Measurements from ENCODE around the gene ATOH7. TPM values are rescaled to one million over a fixed set of nuclear protein-coding genes. Genes with fewer than 3 reads are reported as not detected.

The ATOH7 gene
- total RNA-seq, 1 experiment from 2014 or later, result 1.1 TPM

- no peak overlapping the region for H3K4me3 ChIP-seq (ENCODE audit: low read length)
- peak overlapping the region; percentile 3; the same call in 1 of the 2 replicates for H3K4me2 ChIP-seq (ENCODE audit: low read length)
- no peak overlapping the region for H3K9ac ChIP-seq (ENCODE audit: low read length)
- no peaks in the 10 kb centered on the region for H4K20me1 ChIP-seq (ENCODE audit: low read length)
- no peaks in the 10 kb centered on the region for H3K27me3 ChIP-seq (ENCODE audit: low read length)
- no peak overlapping the region for H2AFZ ChIP-seq (ENCODE audit: low read length)
- intact Hi-C loops (cut with micrococcal nuclease), result no loop called here
- ATAC-seq (0 out of 2 replicates have a peak, but pooled peaks have one; percentile 7), DNase-seq (peak; percentile 65)
- no peaks in the 10 kb centered on the region for H3K79me2 ChIP-seq (ENCODE audit: low read length)
- ChIA-PET CTCF (no interaction called here), POLR2A (ENCODE audit: unreplicated experiment) (no interaction called here)
- H3K9me3 ChIP-seq (ENCODE audit: low read length), result no peaks in the 10 kb centered on the region
- no peaks in the 10 kb centered on the region for H3K9me2 ChIP-seq (replicated peaks; ENCODE audit: low read length)
- no peak overlapping the region for H3K27ac ChIP-seq (ENCODE audit: low read length)
- TF ChIP-seq EZH2 (IDR thresholded peaks at IDR 0.05; ENCODE audit: low read length, unreplicated experiment) (no peak), CTCF (conservative IDR thresholded peaks at IDR 0.05; ENCODE audit: low read depth, low read length) (no peak), EZH2phosphoT487 (IDR thresholded peaks at IDR 0.05; ENCODE audit: borderline replicate concordance, low read length) (no peak)
- H3F3A ChIP-seq (ENCODE audit: low read length, unreplicated experiment), result no peaks in the 10 kb centered on the region
- H3K4me1 ChIP-seq (ENCODE audit: insufficient read depth, low read length), result peaks cover 24% of the 10 kb centered on the region
- H3K36me3 ChIP-seq (ENCODE audit: low read depth, low read length), result no peaks in the 10 kb centered on the region
- no TSS peak for BruUV-seq (replicated peaks)
These were observed 9.5 kb downstream of the ATOH7 start for GRCh38 chr10:68222391-68222790.

DNA sequence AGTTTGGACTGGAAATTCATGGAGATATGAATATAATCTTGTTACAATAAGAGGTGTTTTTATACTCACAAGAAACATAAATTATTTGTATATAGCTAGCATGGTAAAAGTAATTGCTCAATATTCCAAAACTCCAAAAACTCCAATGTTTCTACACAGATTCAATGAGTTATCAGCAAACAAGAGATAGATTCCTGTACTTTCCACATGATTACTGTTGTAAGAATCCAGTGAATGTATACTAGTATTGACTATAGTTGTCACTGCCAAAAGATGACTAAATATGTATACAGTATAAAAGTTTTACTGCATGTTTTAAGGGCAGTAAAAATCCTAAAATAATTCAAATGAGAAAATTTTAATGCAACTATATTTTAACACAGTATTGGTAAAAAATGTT, 10.7 kb downstream of the ATOH7 start:
- H2AFZ ChIP-seq (ENCODE audit: low read length), result no peak overlapping the region
- ChIA-PET POLR2A (ENCODE audit: unreplicated experiment) (no interaction called here), CTCF (interaction anchor here (0.6 to 0.9 kb wide), 3 partner anchors 8 to 126 kb away, joined by 4 to 5 read pairs (median 5); no protein-coding TSS in a partner anchor)
- no peaks in the 10 kb centered on the region for H3K36me3 ChIP-seq (ENCODE audit: low read depth, low read length)
- intact Hi-C loops (cut with micrococcal nuclease), result loop anchor here (2.0 kb wide), 1 partner anchor 82 kb away; no protein-coding TSS in a partner anchor
- no peaks in the 10 kb centered on the region for H3K27me3 ChIP-seq (ENCODE audit: low read length)
- no peaks in the 10 kb centered on the region for H3K9me3 ChIP-seq (ENCODE audit: low read length)
- peaks cover 24% of the 10 kb centered on the region for H3K4me1 ChIP-seq (ENCODE audit: insufficient read depth, low read length)
- peak overlapping the region; percentile 55 for H3K4me2 ChIP-seq (ENCODE audit: low read length)
- H4K20me1 ChIP-seq (ENCODE audit: low read length), result no peaks in the 10 kb centered on the region
- TF ChIP-seq CTCF (conservative IDR thresholded peaks at IDR 0.05; ENCODE audit: low read depth, low read length) (no peak), EZH2phosphoT487 (IDR thresholded peaks at IDR 0.05; ENCODE audit: borderline replicate concordance, low read length) (no peak), EZH2 (IDR thresholded peaks at IDR 0.05; ENCODE audit: low read length, unreplicated experiment) (no peak)
- H3F3A ChIP-seq (ENCODE audit: low read length, unreplicated experiment), result no peaks in the 10 kb centered on the region
- no peak overlapping the region for H3K4me3 ChIP-seq (ENCODE audit: low read length)
- ATAC-seq (peak; percentile 85), DNase-seq (peak; percentile 97)
- no peaks in the 10 kb centered on the region for H3K79me2 ChIP-seq (ENCODE audit: low read length)
- no peak overlapping the region for H3K9ac ChIP-seq (ENCODE audit: low read length)
- no peaks in the 10 kb centered on the region for H3K9me2 ChIP-seq (replicated peaks; ENCODE audit: low read length)
- no TSS peak for BruUV-seq (replicated peaks)
- peak overlapping the region; percentile 21; the same call in 1 of the 2 replicates for H3K27ac ChIP-seq (ENCODE audit: low read length)

DNA sequence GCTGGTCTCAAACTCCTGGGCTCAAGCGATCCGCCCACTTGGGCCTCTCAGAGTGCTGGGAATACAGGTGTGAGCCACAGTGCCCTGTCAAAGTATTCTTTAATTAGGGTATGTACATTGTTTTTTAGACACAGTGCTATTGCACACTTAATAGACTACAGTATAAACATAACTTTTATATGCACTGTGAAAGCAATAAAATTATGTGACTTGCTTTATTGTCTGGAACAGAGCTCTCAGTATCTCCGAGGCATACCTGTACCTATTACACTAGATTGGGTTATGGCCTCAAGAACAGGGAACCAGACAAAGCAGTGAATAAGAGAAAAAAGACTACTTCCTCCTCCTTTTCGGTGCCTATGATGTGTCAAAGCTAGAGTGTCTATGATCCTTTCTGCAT, 13.1 kb downstream of the ATOH7 start:
- no peak overlapping the region for H3K9ac ChIP-seq (ENCODE audit: low read length)
- ATAC-seq (peak; percentile 60), DNase-seq (no peak)
- ChIA-PET POLR2A (ENCODE audit: unreplicated experiment) (no interaction called here), CTCF (interaction anchor here (1.0 kb wide), 1 partner anchor 83 kb away, joined by 3 read pairs; no protein-coding TSS in a partner anchor)
- peaks cover 24% of the 10 kb centered on the region for H3K4me1 ChIP-seq (ENCODE audit: insufficient read depth, low read length)
- BruUV-seq (replicated peaks), result no TSS peak
- no peaks in the 10 kb centered on the region for H3K9me2 ChIP-seq (replicated peaks; ENCODE audit: low read length)
- H3F3A ChIP-seq (ENCODE audit: low read length, unreplicated experiment), result no peaks in the 10 kb centered on the region
- H3K79me2 ChIP-seq (ENCODE audit: low read length), result no peaks in the 10 kb centered on the region
- H3K36me3 ChIP-seq (ENCODE audit: low read depth, low read length), result no peaks in the 10 kb centered on the region
- no peaks in the 10 kb centered on the region for H4K20me1 ChIP-seq (ENCODE audit: low read length)
- no peak overlapping the region for H3K4me3 ChIP-seq (ENCODE audit: low read length)
- intact Hi-C loops (cut with micrococcal nuclease), result no loop called here
- no peak overlapping the region for H2AFZ ChIP-seq (ENCODE audit: low read length)
- no peak overlapping the region for H3K27ac ChIP-seq (ENCODE audit: low read length)
- no peaks in the 10 kb centered on the region for H3K27me3 ChIP-seq (ENCODE audit: low read length)
- TF ChIP-seq EZH2phosphoT487 (IDR thresholded peaks at IDR 0.05; ENCODE audit: borderline replicate concordance, low read length) (no peak), EZH2 (IDR thresholded peaks at IDR 0.05; ENCODE audit: low read length, unreplicated experiment) (no peak), CTCF (conservative IDR thresholded peaks at IDR 0.05; ENCODE audit: low read depth, low read length) (no peak)
- H3K9me3 ChIP-seq (ENCODE audit: low read length), result no peaks in the 10 kb centered on the region
- H3K4me2 ChIP-seq (ENCODE audit: low read length), result no peak overlapping the region

Data from PC-3 (cell line).